Stimulated activated CD8-positive, alpha-beta memory T cell treated with anti-CD3 and anti-CD28 coated beads, Interleukin-7, amount 100 ng/mL, for 4 hours (primary cell): Measurements from ENCODE around the gene NMD3.
"Not testable (repeated sequence)": the region's sequence is repeated elsewhere in the genome, so short reads cannot be mapped to it uniquely, and the experiment has no call there.

Source experiments
- DNase-seq, 2 donors: peaks; one replicate each; pipeline ENCODE4 v3.0.0-alpha.2; 2020; ENCODE audit warnings: low read depth in 2 of 2

The NMD3 gene

DNA sequence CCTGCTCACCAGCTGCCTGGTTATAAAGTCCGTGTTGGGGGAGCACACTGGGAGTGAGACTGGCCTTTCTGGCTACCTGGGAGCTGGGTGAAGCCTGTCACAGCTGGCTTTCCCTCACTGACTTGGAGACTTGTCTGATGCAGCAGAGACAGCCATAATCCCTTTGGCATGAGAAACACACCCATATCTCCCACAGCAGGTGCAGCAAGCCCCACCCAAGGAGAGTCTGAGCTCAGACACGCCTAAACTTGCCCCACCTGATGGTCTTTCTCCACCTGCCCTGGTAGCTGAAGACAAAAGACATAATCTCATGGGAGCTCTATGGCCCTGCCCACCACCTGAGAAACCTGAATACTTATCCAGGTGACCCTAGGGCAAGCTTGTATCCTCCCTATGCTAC lies 54.8 kb downstream of the NMD3 start:
- no peak for DNase-seq

- DNase-seq, result not testable (repeated sequence)
These were observed 61.3 kb downstream of the NMD3 start for GRCh38 chr3:161282387-161282786.

DNA sequence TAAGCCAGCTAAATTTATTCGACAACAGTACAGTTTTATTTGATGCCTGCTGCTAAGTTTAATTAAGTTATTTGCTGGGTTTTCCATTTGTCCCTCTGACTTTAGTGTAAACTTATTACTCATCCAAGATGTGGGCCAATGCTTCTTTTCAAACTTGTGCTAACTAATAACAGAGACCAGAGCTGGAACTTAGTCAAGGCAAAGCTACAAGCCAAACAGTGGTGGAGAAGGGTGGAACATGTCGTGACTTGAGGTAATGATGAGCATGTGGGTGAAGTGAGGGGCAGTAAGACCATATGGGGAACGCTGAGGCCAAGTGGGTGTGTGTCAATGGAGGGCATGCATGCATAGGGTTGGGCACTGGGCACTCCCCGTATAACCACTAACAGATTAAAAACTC lies 63.9 kb downstream of the NMD3 start:
- DNase-seq, result no peak

- DNase-seq, result no peak
These were observed 68.1 kb downstream of the NMD3 start for GRCh38 chr3:161289174-161289573.

GRCh38 chr3:161291191-161291901 lies 70.2 kb downstream of the NMD3 start:
- no peak for DNase-seq

DNA sequence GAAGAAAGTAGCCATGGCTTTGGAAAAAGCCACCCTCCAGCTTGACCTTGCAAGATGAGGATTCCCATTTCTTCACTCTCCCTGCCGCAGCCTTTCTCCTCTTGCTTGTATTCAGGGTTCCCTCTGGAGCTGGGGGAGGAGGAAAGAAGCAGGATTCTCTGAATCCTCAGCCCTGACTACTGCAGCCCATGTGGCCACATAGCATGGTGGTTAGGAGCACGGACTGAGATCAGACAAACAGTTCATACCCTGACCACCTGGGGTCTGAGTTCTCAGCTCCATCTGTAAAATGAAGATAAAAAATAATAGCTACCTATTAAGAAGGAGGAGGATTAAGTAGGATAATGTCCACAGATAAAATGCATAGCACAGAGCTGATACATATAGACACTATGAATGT lies 72.3 kb downstream of the NMD3 start:
- DNase-seq, result no peak

DNA sequence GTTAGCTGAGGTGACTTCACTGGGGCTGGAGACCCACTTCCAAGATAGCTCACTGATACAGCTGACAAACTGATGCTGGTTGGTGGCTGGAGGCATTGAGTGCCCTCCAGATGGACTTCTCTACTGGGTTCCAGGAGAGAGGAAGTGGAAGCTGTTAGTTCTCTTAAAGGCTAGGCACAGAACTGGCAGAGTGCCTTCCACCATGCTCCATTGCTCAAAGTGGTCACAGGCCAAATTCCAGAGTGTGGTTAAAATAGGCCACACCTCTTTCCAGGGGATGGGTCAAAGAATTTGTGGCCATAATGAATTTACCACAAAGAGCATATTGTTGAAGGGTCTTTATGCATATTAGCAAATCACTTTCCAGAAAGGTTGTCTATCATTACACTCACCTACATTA lies 74.2 kb downstream of the NMD3 start:
- no peak for DNase-seq

DNA sequence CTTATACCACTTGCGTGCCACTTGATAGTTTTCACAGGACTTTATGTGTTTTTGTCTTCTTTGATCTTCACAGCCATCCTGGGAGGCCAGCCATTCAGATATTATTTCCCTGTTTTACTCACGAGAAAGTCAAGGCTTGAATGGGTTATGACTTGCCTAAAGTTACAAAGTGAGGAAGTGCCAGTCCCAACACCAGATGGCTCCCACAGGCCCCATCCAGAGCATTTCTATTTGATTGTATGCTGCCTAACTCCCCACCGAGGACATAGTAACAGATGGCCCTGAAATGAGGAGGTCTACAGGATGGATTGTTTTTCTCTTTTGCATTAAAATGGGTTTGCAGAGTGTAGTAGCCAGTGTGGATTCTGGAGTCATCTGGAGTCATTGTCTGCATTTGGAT lies 75.7 kb downstream of the NMD3 start:
- no peak for DNase-seq
